Stimulated activated naive B cell treated with anti-CD40 and anti-IgM and Interleukin-4, amounts not matched to agents 10 μg/mL and 1 μg/mL and 100 μg/mL, for 72 hours (primary cell): Measurements from ENCODE around the gene RFPL3.

Experiments
- ATAC-seq, 2 donors: fragments of 150-1000 bp; cut with Tn5 transposase; replicated peaks; 2 replicates each; pipeline ENCODE4 v1.10.0; 2021; ENCODE audit warnings: moderate library complexity in 1 of 2
- DNase-seq: peaks from one replicate; pipeline ENCODE4 v3.0.0; 2021
- H3K27ac Mint-ChIP-seq: one replicate; pipeline ENCODE4 v1.8.0; 2022; ENCODE audit warnings: mild to moderate bottlenecking, mixed read lengths
- H3K27me3 Mint-ChIP-seq, 2 donors: one replicate each; pipeline ENCODE4 v1.8.0; 2022; ENCODE audit warnings: mixed read lengths in 2 of 2
- H3K36me3 Mint-ChIP-seq, 2 donors: one replicate each; pipeline ENCODE4 v1.8.0; 2022; ENCODE audit warnings: mixed read lengths in 2 of 2, mild to moderate bottlenecking in 1 of 2
- H3K4me1 Mint-ChIP-seq, 2 donors: one replicate each; pipeline ENCODE4 v1.8.0; 2022; ENCODE audit warnings: mixed read lengths in 2 of 2, mild to moderate bottlenecking in 1 of 2
- H3K4me3 Mint-ChIP-seq, 2 donors: one replicate each; pipeline ENCODE4 v1.8.0; 2022; ENCODE audit warnings: mild to moderate bottlenecking in 2 of 2, mixed read lengths in 2 of 2, moderate library complexity in 1 of 2
- H3K9me3 Mint-ChIP-seq, 2 donors: one replicate each; pipeline ENCODE4 v1.8.0; 2022; ENCODE audit warnings: mixed read lengths in 2 of 2, mild to moderate bottlenecking in 1 of 2

Gene RFPL3

GRCh38 chr22:32396746-32397145, 39.1 kb downstream of the RFPL3 start:
- Mint-ChIP-seq H3K4me3 (no peak overlapping the region), H3K36me3 (peaks cover 33 to 68% of the 10 kb centered on the region in 2 donors), H3K27ac (no peak overlapping the region), H3K27me3 (no peaks in the 10 kb centered on the region), H3K4me1 (peaks cover 0 to 2% of the 10 kb centered on the region in 2 donors), H3K9me3 (no peaks in the 10 kb centered on the region)
- DNase-seq (no peak), ATAC-seq (no peak)

DNA sequence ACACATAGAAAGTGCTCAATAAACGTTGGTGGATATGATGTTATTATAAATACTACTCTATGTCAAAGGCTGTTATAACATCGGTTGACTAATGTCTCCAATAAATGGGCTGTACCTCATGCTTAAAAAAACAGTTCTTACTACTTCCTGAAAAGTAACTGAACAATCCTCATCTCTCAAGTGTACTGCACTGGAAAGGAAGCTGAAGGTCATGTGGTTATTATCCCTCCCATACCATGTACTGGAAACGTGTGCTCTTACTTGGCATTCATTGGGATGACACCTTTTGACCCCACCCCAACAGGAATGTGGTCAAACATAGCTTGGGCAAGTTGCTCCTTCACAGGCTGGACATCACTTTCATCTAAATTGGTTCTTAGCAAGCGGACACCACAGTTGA, 43.8 kb downstream of the RFPL3 start:
- H3K4me1 Mint-ChIP-seq, result peaks cover 2 to 3% of the 10 kb centered on the region in 2 donors
- DNase-seq (no peak), ATAC-seq (no peak)
- H3K27ac Mint-ChIP-seq, result no peak overlapping the region
- H3K27me3 Mint-ChIP-seq, result no peaks in the 10 kb centered on the region
- no peaks in the 10 kb centered on the region for H3K9me3 Mint-ChIP-seq
- H3K4me3 Mint-ChIP-seq, result no peak overlapping the region
- peaks cover 32 to 51% of the 10 kb centered on the region in 2 donors for H3K36me3 Mint-ChIP-seq

GRCh38 chr22:32404021-32404420, 46.4 kb downstream of the RFPL3 start:
- peaks cover 33 to 60% of the 10 kb centered on the region in 2 donors for H3K36me3 Mint-ChIP-seq
- no peaks in the 10 kb centered on the region for H3K27me3 Mint-ChIP-seq
- no peak overlapping the region for H3K4me3 Mint-ChIP-seq
- H3K27ac Mint-ChIP-seq, result no peak overlapping the region
- ATAC-seq (no peak), DNase-seq (no peak)
- H3K9me3 Mint-ChIP-seq, result peaks cover 0 to 2% of the 10 kb centered on the region in 2 donors
- peaks cover 15 to 29% of the 10 kb centered on the region in 2 donors for H3K4me1 Mint-ChIP-seq

DNA sequence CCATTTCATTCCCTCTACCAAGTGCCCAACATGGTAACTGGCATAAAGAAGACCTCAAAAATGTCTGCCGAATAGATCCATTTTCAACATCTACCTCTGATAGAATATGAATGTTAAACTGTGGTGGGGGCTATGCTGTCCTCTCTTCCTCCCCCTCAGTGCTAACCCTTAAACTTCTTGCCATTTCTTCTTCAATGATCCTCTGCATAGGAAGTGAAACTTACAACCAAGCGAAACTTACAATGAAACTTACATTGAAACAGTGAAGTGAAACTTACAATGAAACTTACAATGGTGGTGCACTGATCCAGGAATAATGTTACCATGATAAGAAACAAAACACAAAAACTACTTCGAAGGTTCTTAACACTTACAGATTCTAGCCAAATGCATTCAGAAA, 49.6 kb downstream of the RFPL3 start:
- H3K27me3 Mint-ChIP-seq, result no peaks in the 10 kb centered on the region
- peaks cover 18 to 41% of the 10 kb centered on the region in 2 donors for H3K36me3 Mint-ChIP-seq
- H3K4me1 Mint-ChIP-seq, result peaks cover 22 to 47% of the 10 kb centered on the region in 2 donors
- peak; percentile 74 to 83 for ATAC-seq
- no peak for DNase-seq
- peaks cover 0 to 2% of the 10 kb centered on the region in 2 donors for H3K9me3 Mint-ChIP-seq
- peak overlapping the region; percentile 1 for H3K27ac Mint-ChIP-seq
- peak overlapping the region; percentile 3 to 41 for H3K4me3 Mint-ChIP-seq

- Mint-ChIP-seq H3K27me3 (no peaks in the 10 kb centered on the region), H3K36me3 (peaks cover 18 to 40% of the 10 kb centered on the region in 2 donors), H3K9me3 (peaks cover 0 to 2% of the 10 kb centered on the region in 2 donors), H3K4me1 (peaks cover 26 to 51% of the 10 kb centered on the region in 2 donors), H3K27ac (peak overlapping the region; percentile 31), H3K4me3 (no peak overlapping the region)
- ATAC-seq (no peak), DNase-seq (no peak)
These were observed 50.3 kb downstream of the RFPL3 start for GRCh38 chr22:32407936-32408335.

- Mint-ChIP-seq H3K9me3 (peaks cover 0 to 2% of the 10 kb centered on the region in 2 donors), H3K27me3 (no peaks in the 10 kb centered on the region), H3K4me3 (peak overlapping the region; percentile 14 to 33), H3K36me3 (peaks cover 18 to 33% of the 10 kb centered on the region in 2 donors), H3K4me1 (peaks cover 27 to 51% of the 10 kb centered on the region in 2 donors), H3K27ac (no peak overlapping the region)
- ATAC-seq (no peak), DNase-seq (no peak)
These were observed 52.3 kb downstream of the RFPL3 start for GRCh38 chr22:32409977-32410376.

DNA sequence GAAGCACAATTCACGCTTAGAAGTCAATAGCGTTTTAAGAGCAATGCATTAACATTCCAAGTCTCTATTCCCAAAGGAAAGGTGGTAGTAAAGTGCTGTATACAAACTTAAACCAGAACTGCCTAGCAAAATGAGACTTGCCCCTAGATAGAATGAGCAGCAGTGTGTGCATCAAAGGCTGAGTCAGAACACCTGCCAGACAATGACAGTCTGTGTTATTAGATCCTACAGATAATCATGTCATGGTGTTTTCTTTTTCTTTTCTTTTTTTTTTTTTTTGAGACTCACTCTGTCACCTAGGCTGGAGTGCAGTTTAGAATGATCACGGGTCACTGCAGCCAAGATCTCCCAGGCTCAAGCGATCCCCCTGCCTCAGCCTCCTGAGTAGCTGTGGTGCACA, 52.8 kb downstream of the RFPL3 start:
- DNase-seq (no peak), ATAC-seq (no peak)
- peaks cover 27 to 51% of the 10 kb centered on the region in 2 donors for H3K4me1 Mint-ChIP-seq
- H3K27ac Mint-ChIP-seq, result peak overlapping the region; percentile 97
- peaks cover 0 to 2% of the 10 kb centered on the region in 2 donors for H3K27me3 Mint-ChIP-seq
- H3K9me3 Mint-ChIP-seq, result peaks cover 0 to 2% of the 10 kb centered on the region in 2 donors
- peak overlapping the region; percentile 93 to 97 for H3K4me3 Mint-ChIP-seq
- H3K36me3 Mint-ChIP-seq, result peaks cover 18 to 33% of the 10 kb centered on the region in 2 donors
